ENCODE results near the gene THBS2.

The THBS2 gene

GRCh38 chr6:169188475-169188874 is 65.2 kb downstream of the THBS2 start:
- Histone ChIP-seq H3K9me3 (ENCODE audit: severe bottlenecking) (no peaks in the 10 kb centered on the region), H3K27ac (ENCODE audit: poor library complexity, severe bottlenecking) (no peak overlapping the region), H3K36me3 (ENCODE audit: low read depth) (no peaks in the 10 kb centered on the region), H3K4me3 (ENCODE audit: severe bottlenecking) (no peak overlapping the region), H3K4me1 (ENCODE audit: insufficient read depth, poor library complexity, severe bottlenecking) (no peaks in the 10 kb centered on the region), H3K27me3 (ENCODE audit: insufficient read depth, poor library complexity, severe bottlenecking) (no peaks in the 10 kb centered on the region)
- ATAC-seq (ENCODE audit: low read depth) (peak; percentile 62; the same call in 2 of the 3 replicates), DNase-seq (ENCODE audit: low spot score) (no peak)
- TF ChIP-seq CTCF (IDR thresholded peaks at IDR 0.05; ENCODE audit: poor library complexity, severe bottlenecking) = no peak

- no peak for ATAC-seq (ENCODE audit: low read depth)
- TF ChIP-seq CTCF (IDR thresholded peaks at IDR 0.05; ENCODE audit: poor library complexity, severe bottlenecking) = no peak
Observed at GRCh38 chr6:169188051-169188470, 65.6 kb downstream of the THBS2 start.

GRCh38 chr6:169186496-169187169 is 67.0 kb downstream of the THBS2 start:
- H3K4me1 ChIP-seq (ENCODE audit: insufficient read depth, poor library complexity, severe bottlenecking) = no peaks in the 10 kb centered on the region
- no peak overlapping the region for H3K27ac ChIP-seq (ENCODE audit: poor library complexity, severe bottlenecking)
- no peaks in the 10 kb centered on the region for H3K9me3 ChIP-seq (ENCODE audit: severe bottlenecking)
- no peaks in the 10 kb centered on the region for H3K27me3 ChIP-seq (ENCODE audit: insufficient read depth, poor library complexity, severe bottlenecking)
- no peak for TF ChIP-seq CTCF (IDR thresholded peaks at IDR 0.05; ENCODE audit: poor library complexity, severe bottlenecking)
- H3K36me3 ChIP-seq (ENCODE audit: low read depth) = no peaks in the 10 kb centered on the region
- DNase-seq (ENCODE audit: low spot score) (no peak), ATAC-seq (ENCODE audit: low read depth) (no peak)
- no peak overlapping the region for H3K4me3 ChIP-seq (ENCODE audit: severe bottlenecking)

More at GRCh38 chr6:169188051-169188470, 65.6 kb downstream of the THBS2 start:
- H3K27me3 ChIP-seq (ENCODE audit: insufficient read depth, poor library complexity, severe bottlenecking) = no peaks in the 10 kb centered on the region
- no peaks in the 10 kb centered on the region for H3K9me3 ChIP-seq (ENCODE audit: severe bottlenecking)
- H3K27ac ChIP-seq (ENCODE audit: poor library complexity, severe bottlenecking) = no peak overlapping the region
- no peaks in the 10 kb centered on the region for H3K36me3 ChIP-seq (ENCODE audit: low read depth)
- H3K4me1 ChIP-seq (ENCODE audit: insufficient read depth, poor library complexity, severe bottlenecking) = no peaks in the 10 kb centered on the region
- no peak overlapping the region for H3K4me3 ChIP-seq (ENCODE audit: severe bottlenecking)
- no peak for DNase-seq (ENCODE audit: low spot score)

GRCh38 chr6:169185692-169186485 is 67.8 kb downstream of the THBS2 start:
- Histone ChIP-seq H3K4me1 (ENCODE audit: insufficient read depth, poor library complexity, severe bottlenecking) (no peaks in the 10 kb centered on the region), H3K27ac (ENCODE audit: poor library complexity, severe bottlenecking) (no peak overlapping the region), H3K36me3 (ENCODE audit: low read depth) (no peaks in the 10 kb centered on the region), H3K4me3 (ENCODE audit: severe bottlenecking) (no peak overlapping the region), H3K9me3 (ENCODE audit: severe bottlenecking) (no peaks in the 10 kb centered on the region), H3K27me3 (ENCODE audit: insufficient read depth, poor library complexity, severe bottlenecking) (no peaks in the 10 kb centered on the region)
- no peak for TF ChIP-seq CTCF (IDR thresholded peaks at IDR 0.05; ENCODE audit: poor library complexity, severe bottlenecking)
- ATAC-seq (ENCODE audit: low read depth) (no peak), DNase-seq (ENCODE audit: low spot score) (no peak)

Data from RWPE2 (cell line).